Fibroblast of villous mesenchyme (primary cell): ENCODE results near the gene TTLL9. TPM values are rescaled to one million over a fixed set of nuclear protein-coding genes. Genes with fewer than 3 reads are reported as not detected.
"Not testable (repeated sequence)": the region's sequence is repeated elsewhere in the genome, so short reads cannot be mapped to it uniquely, and the experiment has no call there.

Source experiments
- DNase-seq: peaks from one replicate; pipeline ENCODE4 v3.0.0-alpha.2; 2010; ENCODE audit warnings: low read depth
- H3K4me3 ChIP-seq: 2 replicates; pipeline ENCODE4 v1.5.1; 2011; ENCODE audit warnings: low read depth, mild to moderate bottlenecking, low read length
- CTCF ChIP-seq: IDR thresholded peaks from 2 replicates; pipeline ENCODE4 v1.5.1; 2012; ENCODE audit warnings: low read depth, mild to moderate bottlenecking, low read length; ENCODE audit not compliant: insufficient read depth
- total RNA-seq: library from RNA; depleted of rRNA; stranded (reverse); fragments of >200 nt; gene quantifications from 2 replicates; pipeline ENCODE4 v1.2.3, GENCODE V29; 2012

TTLL9 gene
- total RNA-seq, 1 donor = not detected

DNA sequence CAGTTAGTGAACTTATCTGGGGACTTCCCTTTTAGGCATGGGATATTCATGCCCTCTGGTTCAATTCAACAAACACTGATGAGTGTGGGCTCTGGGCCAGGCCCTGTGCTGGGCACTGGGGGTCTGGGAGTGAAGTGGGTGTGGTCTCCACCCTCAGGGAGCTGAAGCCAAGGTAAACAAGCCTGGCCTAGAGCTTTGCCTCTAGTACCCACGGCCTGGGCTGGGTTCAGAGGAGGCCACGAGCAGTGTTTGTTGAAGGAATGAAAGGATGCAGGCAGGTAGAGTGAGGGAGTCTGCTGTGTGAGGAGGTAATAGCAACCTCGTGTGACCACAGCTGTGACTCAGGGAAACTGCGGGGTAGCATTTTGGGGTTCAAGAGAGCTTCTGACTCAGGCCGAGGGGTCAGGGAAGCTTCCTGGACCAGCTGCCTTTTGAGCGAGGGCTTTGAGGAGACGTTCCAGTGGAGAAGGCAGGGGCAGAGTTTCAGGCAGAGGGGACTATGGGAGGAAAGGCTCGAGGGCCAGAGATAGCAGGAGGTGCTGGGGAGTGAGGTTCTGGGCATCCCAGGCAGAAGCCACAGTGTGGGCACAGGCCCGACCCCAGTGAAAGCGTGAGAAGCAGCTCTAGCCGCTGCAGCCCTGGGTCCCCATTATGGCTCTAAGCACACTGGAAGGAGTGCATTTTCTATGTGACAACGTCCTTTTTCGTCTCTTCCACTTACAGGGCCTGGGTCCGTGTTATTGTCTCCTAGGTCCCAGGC lies 45.7 kb upstream of the TTLL9 start:
- no peak for DNase-seq
- no peak for TF ChIP-seq CTCF
- H3K4me3 ChIP-seq = no peak overlapping the region

DNA sequence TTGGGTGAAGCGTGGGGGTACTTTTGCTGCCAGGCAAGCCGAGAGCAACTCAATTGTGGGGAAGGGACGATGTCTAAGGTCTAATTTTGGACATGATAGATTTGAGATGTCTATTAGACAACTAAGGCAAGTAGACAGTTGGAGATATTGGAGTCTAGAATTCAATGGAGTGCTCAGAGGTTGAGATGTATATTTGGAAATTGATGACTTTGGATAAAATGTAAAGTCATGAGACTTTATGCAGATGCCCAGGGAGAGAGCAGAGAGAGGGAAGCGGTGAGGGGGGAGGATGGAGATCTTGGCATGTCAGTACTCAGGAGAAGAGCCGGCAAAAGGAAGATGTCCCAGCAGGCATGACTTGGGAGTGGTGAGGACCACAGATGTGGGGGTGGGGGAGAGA lies 44.4 kb upstream of the TTLL9 start:
- no peak for TF ChIP-seq CTCF
- no peak overlapping the region for H3K4me3 ChIP-seq
- no peak for DNase-seq

DNA sequence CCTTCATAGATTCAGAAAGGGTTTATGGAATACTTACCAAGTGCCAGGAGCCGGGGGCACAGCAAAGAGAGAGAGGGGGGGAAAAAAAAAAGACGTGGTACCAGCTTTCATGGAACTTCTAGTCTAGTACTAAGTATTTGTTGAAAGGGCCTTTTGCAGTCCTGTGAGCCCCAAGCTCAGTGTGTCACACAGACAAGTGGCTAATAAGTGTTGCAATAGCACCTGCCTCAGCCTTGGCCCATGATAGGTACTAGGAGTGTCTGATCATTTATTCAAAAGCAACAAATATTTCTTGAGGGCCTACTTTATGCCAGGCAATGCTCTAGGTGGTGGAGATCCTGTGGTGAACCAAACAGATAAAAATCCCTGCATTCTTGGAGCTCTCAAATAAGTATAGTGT lies 43.4 kb upstream of the TTLL9 start:
- DNase-seq = no peak
- no peak overlapping the region for H3K4me3 ChIP-seq

GRCh38 chr20:31828016-31828415 lies 42.4 kb upstream of the TTLL9 start:
- not testable (repeated sequence) for H3K4me3 ChIP-seq, DNase-seq

More for the DNA sequence above, 43.4 kb upstream of the TTLL9 start:
- no peak for TF ChIP-seq CTCF

DNA sequence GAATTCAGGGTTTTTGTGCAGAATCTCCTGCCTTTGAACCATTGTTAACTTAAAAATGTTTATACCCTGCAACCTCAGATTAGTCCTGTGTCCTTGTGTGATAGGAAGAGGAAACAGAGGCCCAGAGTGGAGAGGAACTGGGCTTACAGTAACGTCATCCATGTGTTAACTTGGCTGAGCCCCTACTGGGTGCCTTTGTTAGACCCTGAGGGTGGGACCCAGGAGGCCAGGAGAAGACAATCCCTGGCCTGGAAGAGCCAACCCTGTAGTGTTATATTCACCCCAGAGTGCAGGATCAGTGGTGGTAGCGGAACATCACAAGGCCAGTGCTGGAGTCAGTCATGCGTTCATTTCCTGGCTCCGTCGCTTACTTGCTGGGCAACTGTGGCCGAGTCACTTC lies 40.7 kb upstream of the TTLL9 start:
- DNase-seq = no peak
- TF ChIP-seq CTCF = no peak

GRCh38 chr20:31830406-31830981 lies 39.9 kb upstream of the TTLL9 start:
- DNase-seq = no peak
- H3K4me3 ChIP-seq = no peak overlapping the region
- no peak for TF ChIP-seq CTCF

More for the DNA sequence above, 40.7 kb upstream of the TTLL9 start:
- H3K4me3 ChIP-seq = no peak overlapping the region

DNA sequence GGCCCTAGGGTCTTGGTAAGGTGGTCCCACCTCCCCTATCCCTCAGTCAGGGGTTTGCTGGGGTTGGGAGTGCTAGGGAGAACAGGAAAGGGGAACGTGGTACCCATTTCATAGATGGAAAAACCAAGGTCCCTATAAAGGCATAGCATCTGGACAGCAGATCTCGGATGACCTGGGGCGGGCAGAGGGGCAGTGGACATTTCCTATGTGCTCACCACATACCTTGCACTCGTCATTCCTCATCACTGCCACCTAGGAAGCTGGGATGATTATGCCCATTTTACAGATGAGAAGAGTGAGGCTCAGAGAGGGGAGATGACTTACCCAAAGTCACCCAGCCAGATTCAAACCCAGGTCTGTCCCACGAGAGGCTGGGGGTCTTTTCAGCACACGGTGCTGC lies 39.2 kb upstream of the TTLL9 start:
- DNase-seq = no peak
- TF ChIP-seq CTCF = no peak
- no peak overlapping the region for H3K4me3 ChIP-seq
